K562 treated with DMSO at 1 percent for 48 hours (cell line): ENCODE measurements around the gene TUBG1. TPM values are rescaled to one million over a fixed set of nuclear protein-coding genes. Genes with fewer than 3 reads are reported as not detected.

Experiments used
- total RNA-seq: library from RNA; unstranded; fragments of 300-600 nt; gene quantifications from 2 replicates; pipeline ENCODE4 v1.2.3, GENCODE V29; 2022; ENCODE audit warnings: low replicate concordance; ENCODE audit errors: extremely low read depth

Gene TUBG1
- not detected in 2 replicates for total RNA-seq

GRCh38 chr17:42609182-42609813 is at the start of gene TUBG1, which contains the start of gene RETREG3:
TUBG1 (plus strand) TSS chr17:42609683; CDS start chr17:42609738, 55 bp downstream.
RETREG3 (minus strand) TSS chr17:42609374; CDS start chr17:42609324, 50 bp downstream.

GRCh38 chr17:42561897-42562387 is 47.5 kb upstream of the TUBG1 start, which contains the start of gene COASY:
COASY (plus strand) TSS chr17:42562148; CDS start chr17:42562623, 475 bp downstream.

GRCh38 chr17:42566883-42567573 is 42.5 kb upstream of the TUBG1 start, which contains the start of gene MLX:
MLX (plus strand) TSS chr17:42567100; CDS start chr17:42567125, 25 bp downstream.

GRCh38 chr17:42577532-42578281 is 31.8 kb upstream of the TUBG1 start, which contains the start of gene PSMC3IP:
PSMC3IP (minus strand) TSS chr17:42577729; CDS start chr17:42577686, 43 bp downstream.

GRCh38 chr17:42659079-42659931 is 49.8 kb downstream of the TUBG1 start, which contains the start of gene TUBG2:
TUBG2 (plus strand) TSS chr17:42659284; CDS start chr17:42659504, 220 bp downstream.

Other genes starting within 250 kb of the TUBG1 start
- not detected in 2 replicates for gene STAT3, start 221.2 kb upstream of the TUBG1 start, total RNA-seq
- not detected in 2 replicates for gene CAVIN1, start 186.4 kb upstream of the TUBG1 start, total RNA-seq
- not detected in 2 replicates for gene ATP6V0A1, start 150.8 kb upstream of the TUBG1 start, total RNA-seq
- not detected in 2 replicates for gene NAGLU, start 73.4 kb upstream of the TUBG1 start, total RNA-seq
- gene HSD17B1, start 56.8 kb upstream of the TUBG1 start, total RNA-seq = not detected in 2 replicates
- gene COASY, start 47.5 kb upstream of the TUBG1 start, total RNA-seq = not detected in 2 replicates
- gene MLX, start 42.6 kb upstream of the TUBG1 start, total RNA-seq = not detected in 2 replicates
- not detected in 2 replicates for gene PSMC3IP, start 32.0 kb upstream of the TUBG1 start, total RNA-seq
- not detected in 2 replicates for gene RETREG3, start 309 bp upstream of the TUBG1 start, total RNA-seq
- gene TUBG2, start 49.6 kb downstream of the TUBG1 start, total RNA-seq = not detected in 2 replicates
- not detected in 2 replicates for gene PLEKHH3, start 67.3 kb downstream of the TUBG1 start, total RNA-seq
- gene CCR10, start 72.2 kb downstream of the TUBG1 start, total RNA-seq = not detected in 2 replicates
- gene CNTNAP1, start 72.8 kb downstream of the TUBG1 start, total RNA-seq = not detected in 2 replicates
- not detected in 2 replicates for gene EZH1, start 135.4 kb downstream of the TUBG1 start, total RNA-seq
- gene RAMP2, start 151.5 kb downstream of the TUBG1 start, total RNA-seq = not detected in 2 replicates
- gene VPS25, start 163.8 kb downstream of the TUBG1 start, total RNA-seq = not detected in 2 replicates
- gene WNK4, start 170.9 kb downstream of the TUBG1 start, total RNA-seq = not detected in 2 replicates
- gene COA3, start 189.0 kb downstream of the TUBG1 start, total RNA-seq = not detected in 2 replicates
- gene CNTD1, start 189.2 kb downstream of the TUBG1 start, total RNA-seq = not detected in 2 replicates
- not detected in 2 replicates for gene BECN1, start 214.6 kb downstream of the TUBG1 start, total RNA-seq
- gene PSME3, start 223.7 kb downstream of the TUBG1 start, total RNA-seq = not detected in 2 replicates
- not detected in 2 replicates for gene AOC2, start 234.9 kb downstream of the TUBG1 start, total RNA-seq
- gene AOC3, start 241.5 kb downstream of the TUBG1 start, total RNA-seq = not detected in 2 replicates